ENCODE results near the gene CRYBA2.

Gene CRYBA2

GRCh38 chr2:218998414-218999002 is 5.3 kb upstream of the CRYBA2 start:
- no peak for DNase-seq

- no peak for DNase-seq
Observed at GRCh38 chr2:218997731-218998130, 4.5 kb upstream of the CRYBA2 start.

- DNase-seq = no peak
Observed at GRCh38 chr2:218996937-218997336, 3.7 kb upstream of the CRYBA2 start.

- peak; percentile 5 to 59 for DNase-seq
Observed at GRCh38 chr2:218995972-218996711, 2.9 kb upstream of the CRYBA2 start.

- no peak for DNase-seq
Observed at GRCh38 chr2:218995561-218995960, 2.3 kb upstream of the CRYBA2 start.

GRCh38 chr2:218992703-218993344 is 398 bp downstream of the CRYBA2 start:
- no peak for DNase-seq

GRCh38 chr2:218992196-218992595 is 1.0 kb downstream of the CRYBA2 start:
- DNase-seq = no peak

- DNase-seq = no peak
Observed at GRCh38 chr2:218991674-218992168, 1.5 kb downstream of the CRYBA2 start.

GRCh38 chr2:218990612-218991011 is 2.6 kb downstream of the CRYBA2 start:
- DNase-seq = no peak

GRCh38 chr2:218990052-218990451 is 3.2 kb downstream of the CRYBA2 start:
- no peak for DNase-seq

- no peak for DNase-seq
Observed at GRCh38 chr2:218988650-218989049, 4.6 kb downstream of the CRYBA2 start.

- DNase-seq = no peak
Observed at GRCh38 chr2:218988164-218988563, 5.1 kb downstream of the CRYBA2 start.

- no peak for DNase-seq
Observed at GRCh38 chr2:218986148-218986761, 7.0 kb downstream of the CRYBA2 start.

- no peak for DNase-seq
Observed at GRCh38 chr2:218985325-218986091, 7.7 kb downstream of the CRYBA2 start.

- DNase-seq = no peak
Observed at GRCh38 chr2:218985021-218985324, 8.2 kb downstream of the CRYBA2 start, which contains the start of gene FEV. FEV (minus strand) TSS chr2:218985184; CDS start chr2:218985075, 109 bp downstream.

GRCh38 chr2:218984239-218985020 is 8.8 kb downstream of the CRYBA2 start:
- DNase-seq = no peak

GRCh38 chr2:218983934-218984238 is 9.3 kb downstream of the CRYBA2 start:
- no peak for DNase-seq

- no peak for DNase-seq
Observed at GRCh38 chr2:218983263-218983933, 9.8 kb downstream of the CRYBA2 start.

- no peak for DNase-seq
Observed at GRCh38 chr2:218982586-218983262, 10.5 kb downstream of the CRYBA2 start.

- no peak for DNase-seq
Observed at GRCh38 chr2:218981881-218982585, 11.2 kb downstream of the CRYBA2 start.
